ENCODE measurements around the gene NRIP1.

DNA sequence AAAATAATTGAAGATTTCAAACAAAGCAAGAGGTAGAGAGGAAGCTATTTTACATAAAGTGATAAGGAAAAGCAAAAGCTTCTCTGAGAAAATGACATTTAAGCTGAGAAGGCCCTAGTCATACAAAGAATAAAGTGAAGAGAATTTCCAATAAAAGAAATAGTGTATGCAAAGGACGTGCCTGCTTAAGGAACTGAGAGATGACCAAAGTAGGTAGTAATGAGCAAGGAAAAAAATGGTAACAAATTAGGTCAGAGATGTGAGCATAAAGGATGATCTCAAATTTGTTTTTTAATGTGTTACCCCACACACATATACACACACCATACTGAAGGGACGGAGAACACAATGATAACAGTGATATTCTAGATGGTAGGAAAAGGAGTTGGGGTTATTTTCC, 46.4 kb downstream of the NRIP1 start:
- TF ChIP-seq, protein P1, sequence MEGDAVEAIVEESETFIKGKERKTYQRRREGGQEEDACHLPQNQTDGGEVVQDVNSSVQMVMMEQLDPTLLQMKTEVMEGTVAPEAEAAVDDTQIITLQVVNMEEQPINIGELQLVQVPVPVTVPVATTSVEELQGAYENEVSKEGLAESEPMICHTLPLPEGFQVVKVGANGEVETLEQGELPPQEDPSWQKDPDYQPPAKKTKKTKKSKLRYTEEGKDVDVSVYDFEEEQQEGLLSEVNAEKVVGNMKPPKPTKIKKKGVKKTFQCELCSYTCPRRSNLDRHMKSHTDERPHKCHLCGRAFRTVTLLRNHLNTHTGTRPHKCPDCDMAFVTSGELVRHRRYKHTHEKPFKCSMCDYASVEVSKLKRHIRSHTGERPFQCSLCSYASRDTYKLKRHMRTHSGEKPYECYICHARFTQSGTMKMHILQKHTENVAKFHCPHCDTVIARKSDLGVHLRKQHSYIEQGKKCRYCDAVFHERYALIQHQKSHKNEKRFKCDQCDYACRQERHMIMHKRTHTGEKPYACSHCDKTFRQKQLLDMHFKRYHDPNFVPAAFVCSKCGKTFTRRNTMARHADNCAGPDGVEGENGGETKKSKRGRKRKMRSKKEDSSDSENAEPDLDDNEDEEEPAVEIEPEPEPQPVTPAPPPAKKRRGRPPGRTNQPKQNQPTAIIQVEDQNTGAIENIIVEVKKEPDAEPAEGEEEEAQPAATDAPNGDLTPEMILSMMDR (IDR thresholded peaks at IDR 0.05) = no peak
- TF ChIP-seq REST (IDR thresholded peaks at IDR 0.05; ENCODE audit: insufficient read depth in 1 of 2, low read depth in 2 of 2, low read length in 1 of 2) (no peak), POLR2AphosphoS5 (IDR thresholded peaks at IDR 0.05; ENCODE audit: low read depth, low read length) (no peak)
